ENCODE results near the gene SORCS2.

Gene SORCS2

GRCh38 chr4:7498446-7499200 lies 306.3 kb downstream of the SORCS2 start:
- Histone ChIP-seq H3K36me3 (ENCODE audit: control insufficient read depth, insufficient read depth, low read length) (no peaks in the 10 kb centered on the region), H3K27me3 (ENCODE audit: control insufficient read depth, insufficient read depth, low read length) (no peaks in the 10 kb centered on the region), H3K4me1 (ENCODE audit: control insufficient read depth, insufficient read depth, low read length) (no peaks in the 10 kb centered on the region), H3K9me3 (ENCODE audit: control insufficient read depth, insufficient read depth, low read length) (no peaks in the 10 kb centered on the region), H3K4me3 (ENCODE audit: low read depth, low read length) (no peak overlapping the region), H3K9ac (ENCODE audit: low read depth, low read length) (no peak overlapping the region)

GRCh38 chr4:7499661-7500060 lies 307.3 kb downstream of the SORCS2 start:
- H3K4me3 ChIP-seq (ENCODE audit: low read depth, low read length) = no peak overlapping the region
- no peaks in the 10 kb centered on the region for H3K36me3 ChIP-seq (ENCODE audit: control insufficient read depth, insufficient read depth, low read length)
- H3K9me3 ChIP-seq (ENCODE audit: control insufficient read depth, insufficient read depth, low read length) = no peaks in the 10 kb centered on the region
- no peaks in the 10 kb centered on the region for H3K27me3 ChIP-seq (ENCODE audit: control insufficient read depth, insufficient read depth, low read length)
- no peak overlapping the region for H3K9ac ChIP-seq (ENCODE audit: low read depth, low read length)
- H3K4me1 ChIP-seq (ENCODE audit: control insufficient read depth, insufficient read depth, low read length) = no peaks in the 10 kb centered on the region

GRCh38 chr4:7500404-7500803 lies 308.1 kb downstream of the SORCS2 start:
- Histone ChIP-seq H3K27me3 (ENCODE audit: control insufficient read depth, insufficient read depth, low read length) (no peaks in the 10 kb centered on the region), H3K9me3 (ENCODE audit: control insufficient read depth, insufficient read depth, low read length) (no peaks in the 10 kb centered on the region), H3K9ac (ENCODE audit: low read depth, low read length) (no peak overlapping the region), H3K36me3 (ENCODE audit: control insufficient read depth, insufficient read depth, low read length) (no peaks in the 10 kb centered on the region), H3K4me1 (ENCODE audit: control insufficient read depth, insufficient read depth, low read length) (no peaks in the 10 kb centered on the region), H3K4me3 (ENCODE audit: low read depth, low read length) (no peak overlapping the region)

- Histone ChIP-seq H3K9me3 (ENCODE audit: control insufficient read depth, insufficient read depth, low read length) (no peaks in the 10 kb centered on the region), H3K36me3 (ENCODE audit: control insufficient read depth, insufficient read depth, low read length) (no peaks in the 10 kb centered on the region), H3K27me3 (ENCODE audit: control insufficient read depth, insufficient read depth, low read length) (no peaks in the 10 kb centered on the region), H3K4me3 (ENCODE audit: low read depth, low read length) (no peak overlapping the region), H3K9ac (ENCODE audit: low read depth, low read length) (no peak overlapping the region), H3K4me1 (ENCODE audit: control insufficient read depth, insufficient read depth, low read length) (no peaks in the 10 kb centered on the region)
These were observed 309.0 kb downstream of the SORCS2 start for GRCh38 chr4:7501314-7501713.

- Histone ChIP-seq H3K36me3 (ENCODE audit: control insufficient read depth, insufficient read depth, low read length) (no peaks in the 10 kb centered on the region), H3K27me3 (ENCODE audit: control insufficient read depth, insufficient read depth, low read length) (no peaks in the 10 kb centered on the region), H3K9me3 (ENCODE audit: control insufficient read depth, insufficient read depth, low read length) (no peaks in the 10 kb centered on the region), H3K4me3 (ENCODE audit: low read depth, low read length) (no peak overlapping the region), H3K4me1 (ENCODE audit: control insufficient read depth, insufficient read depth, low read length) (no peaks in the 10 kb centered on the region), H3K9ac (ENCODE audit: low read depth, low read length) (no peak overlapping the region)
These were observed 309.5 kb downstream of the SORCS2 start for GRCh38 chr4:7501873-7502272.

- H3K27me3 ChIP-seq (ENCODE audit: control insufficient read depth, insufficient read depth, low read length) = no peaks in the 10 kb centered on the region
- H3K4me3 ChIP-seq (ENCODE audit: low read depth, low read length) = no peak overlapping the region
- no peak overlapping the region for H3K9ac ChIP-seq (ENCODE audit: low read depth, low read length)
- no peaks in the 10 kb centered on the region for H3K36me3 ChIP-seq (ENCODE audit: control insufficient read depth, insufficient read depth, low read length)
- no peaks in the 10 kb centered on the region for H3K9me3 ChIP-seq (ENCODE audit: control insufficient read depth, insufficient read depth, low read length)
- H3K4me1 ChIP-seq (ENCODE audit: control insufficient read depth, insufficient read depth, low read length) = no peaks in the 10 kb centered on the region
These were observed 311.4 kb downstream of the SORCS2 start for GRCh38 chr4:7503559-7504249.

- no peak overlapping the region for H3K4me3 ChIP-seq (ENCODE audit: low read depth, low read length)
- no peaks in the 10 kb centered on the region for H3K9me3 ChIP-seq (ENCODE audit: control insufficient read depth, insufficient read depth, low read length)
- H3K36me3 ChIP-seq (ENCODE audit: control insufficient read depth, insufficient read depth, low read length) = no peaks in the 10 kb centered on the region
- H3K27me3 ChIP-seq (ENCODE audit: control insufficient read depth, insufficient read depth, low read length) = no peaks in the 10 kb centered on the region
- H3K4me1 ChIP-seq (ENCODE audit: control insufficient read depth, insufficient read depth, low read length) = no peaks in the 10 kb centered on the region
- no peak overlapping the region for H3K9ac ChIP-seq (ENCODE audit: low read depth, low read length)
These were observed 313.0 kb downstream of the SORCS2 start for GRCh38 chr4:7505116-7505900.

- H3K4me1 ChIP-seq (ENCODE audit: control insufficient read depth, insufficient read depth, low read length) = no peaks in the 10 kb centered on the region
- no peak overlapping the region for H3K4me3 ChIP-seq (ENCODE audit: low read depth, low read length)
- H3K9me3 ChIP-seq (ENCODE audit: control insufficient read depth, insufficient read depth, low read length) = no peaks in the 10 kb centered on the region
- H3K36me3 ChIP-seq (ENCODE audit: control insufficient read depth, insufficient read depth, low read length) = no peaks in the 10 kb centered on the region
- no peak overlapping the region for H3K9ac ChIP-seq (ENCODE audit: low read depth, low read length)
- no peaks in the 10 kb centered on the region for H3K27me3 ChIP-seq (ENCODE audit: control insufficient read depth, insufficient read depth, low read length)
These were observed 313.8 kb downstream of the SORCS2 start for GRCh38 chr4:7506119-7506518.

GRCh38 chr4:7506572-7506971 lies 314.2 kb downstream of the SORCS2 start:
- H3K4me3 ChIP-seq (ENCODE audit: low read depth, low read length) = no peak overlapping the region
- no peaks in the 10 kb centered on the region for H3K9me3 ChIP-seq (ENCODE audit: control insufficient read depth, insufficient read depth, low read length)
- H3K36me3 ChIP-seq (ENCODE audit: control insufficient read depth, insufficient read depth, low read length) = no peaks in the 10 kb centered on the region
- H3K9ac ChIP-seq (ENCODE audit: low read depth, low read length) = no peak overlapping the region
- H3K27me3 ChIP-seq (ENCODE audit: control insufficient read depth, insufficient read depth, low read length) = no peaks in the 10 kb centered on the region
- peaks cover under 1% of the 10 kb centered on the region for H3K4me1 ChIP-seq (ENCODE audit: control insufficient read depth, insufficient read depth, low read length)

GRCh38 chr4:7507381-7507780 lies 315.0 kb downstream of the SORCS2 start:
- Histone ChIP-seq H3K9me3 (ENCODE audit: control insufficient read depth, insufficient read depth, low read length) (no peaks in the 10 kb centered on the region), H3K9ac (ENCODE audit: low read depth, low read length) (no peak overlapping the region), H3K4me1 (ENCODE audit: control insufficient read depth, insufficient read depth, low read length) (peaks cover 2% of the 10 kb centered on the region), H3K4me3 (ENCODE audit: low read depth, low read length) (no peak overlapping the region), H3K36me3 (ENCODE audit: control insufficient read depth, insufficient read depth, low read length) (no peaks in the 10 kb centered on the region), H3K27me3 (ENCODE audit: control insufficient read depth, insufficient read depth, low read length) (no peaks in the 10 kb centered on the region)

- peaks cover 2% of the 10 kb centered on the region for H3K4me1 ChIP-seq (ENCODE audit: control insufficient read depth, insufficient read depth, low read length)
- H3K9me3 ChIP-seq (ENCODE audit: control insufficient read depth, insufficient read depth, low read length) = no peaks in the 10 kb centered on the region
- no peak overlapping the region for H3K4me3 ChIP-seq (ENCODE audit: low read depth, low read length)
- no peaks in the 10 kb centered on the region for H3K27me3 ChIP-seq (ENCODE audit: control insufficient read depth, insufficient read depth, low read length)
- no peaks in the 10 kb centered on the region for H3K36me3 ChIP-seq (ENCODE audit: control insufficient read depth, insufficient read depth, low read length)
- no peak overlapping the region for H3K9ac ChIP-seq (ENCODE audit: low read depth, low read length)
These were observed 317.7 kb downstream of the SORCS2 start for GRCh38 chr4:7510066-7510465.

Data from iPS-15b (cell line).